Thymus (tissue), 11 donors: Measurements from ENCODE around the gene FAM53B. TPM values are rescaled to one million over a fixed set of nuclear protein-coding genes. Genes with fewer than 3 reads are reported as not detected.
"Not testable (repeated sequence)": the region's sequence is repeated elsewhere in the genome, so short reads cannot be mapped to it uniquely, and the experiment has no call there.

Experiments used
- DNase-seq, 9 donors: peaks; one replicate each; pipeline ENCODE4 v3.0.0-alpha.2; 2013; ENCODE audit warnings: low spot score in 9 of 9, low read depth in 6 of 9, missing footprints in 1 of 9
- H3K27ac ChIP-seq, 2 donors: one replicate each; pipeline ENCODE4 v1.5.1; 2013; ENCODE audit warnings: control low read depth in 1 of 2, low read depth in 1 of 2, low read length in 1 of 2, mild to moderate bottlenecking in 1 of 2, moderate library complexity in 1 of 2
- H3K27me3 ChIP-seq, 2 donors: one replicate each; pipeline ENCODE4 v1.5.1; 2013; ENCODE audit warnings: low read length in 1 of 2; ENCODE audit not compliant: control insufficient read depth in 2 of 2, insufficient read depth in 1 of 2
- H3K36me3 ChIP-seq, 2 donors: one replicate each; pipeline ENCODE4 v1.5.1; 2013; ENCODE audit warnings: low read length in 1 of 2, mild to moderate bottlenecking in 1 of 2, moderate library complexity in 1 of 2; ENCODE audit not compliant: control insufficient read depth in 2 of 2, insufficient read depth in 2 of 2
- H3K4me1 ChIP-seq, 2 donors: one replicate each; pipeline ENCODE4 v1.5.1; 2013; ENCODE audit warnings: low read length in 2 of 2; ENCODE audit not compliant: control insufficient read depth in 2 of 2, insufficient read depth in 2 of 2
- H3K4me3 ChIP-seq, 2 donors: one replicate each; pipeline ENCODE4 v1.5.1; 2013; ENCODE audit warnings: low read length in 2 of 2, control low read depth in 1 of 2, mild to moderate bottlenecking in 1 of 2
- H3K9me3 ChIP-seq, 2 donors: one replicate each; pipeline ENCODE4 v1.5.1; 2013; ENCODE audit warnings: low read length in 1 of 2, mild to moderate bottlenecking in 1 of 2; ENCODE audit not compliant: control insufficient read depth in 2 of 2, insufficient read depth in 1 of 2
- WGBS: extraction: QIAGEN DNeasy Blood & Tissue Kit; methylation state at CpG from one replicate; pipeline ENCODE4 v1.1.7; 2013; 5-methylcytosine and 5-hydroxymethylcytosine counted together
- polyA plus RNA-seq: library from polyadenylated mRNA; stranded (reverse); fragments of 200-250 nt; gene quantifications from one replicate; pipeline ENCODE4 v1.2.3, GENCODE V29; 2013
- total RNA-seq: library from RNA; stranded (reverse); fragments of 120-200 nt; gene quantifications from one replicate; pipeline ENCODE4 v1.2.4, GENCODE V29; 2013
- donor health status: healthy.

Gene FAM53B
- total and polyA plus RNA-seq, 2 donors = 46.2 to 57.6 TPM

GRCh38 chr10:124593431-124593985, 150.7 kb downstream of the FAM53B start:
- Histone ChIP-seq H3K36me3 (peaks cover 0 to 3% of the 10 kb centered on the region in 2 donors), H3K9me3 (peaks cover 0 to 18% of the 10 kb centered on the region in 2 donors), H3K4me1 (peaks cover 29 to 60% of the 10 kb centered on the region in 2 donors), H3K4me3 (no peak overlapping the region), H3K27me3 (no peaks in the 10 kb centered on the region), H3K27ac (no peak overlapping the region)
- DNase-seq = no peak
- 97% methylated on average over 17 of the region's 17 CpGs for WGBS

GRCh38 chr10:124592736-124593430, 151.3 kb downstream of the FAM53B start:
- 97% methylated on average over 26 of the region's 26 CpGs for WGBS
- Histone ChIP-seq H3K36me3 (peaks cover 0 to 3% of the 10 kb centered on the region in 2 donors), H3K4me3 (no peak overlapping the region), H3K27ac (no peak overlapping the region), H3K4me1 (peaks cover 24 to 56% of the 10 kb centered on the region in 2 donors), H3K9me3 (peaks cover 0 to 16% of the 10 kb centered on the region in 2 donors), H3K27me3 (no peaks in the 10 kb centered on the region)
- no peak for DNase-seq

GRCh38 chr10:124592101-124592500, 152.1 kb downstream of the FAM53B start:
- no peak overlapping the region for H3K27ac ChIP-seq
- peaks cover 0 to 14% of the 10 kb centered on the region in 2 donors for H3K9me3 ChIP-seq
- H3K27me3 ChIP-seq = no peaks in the 10 kb centered on the region
- WGBS = 97% methylated on average over 7 of the region's 7 CpGs
- H3K4me1 ChIP-seq = peaks cover 17 to 48% of the 10 kb centered on the region in 2 donors
- H3K36me3 ChIP-seq = peaks cover 0 to 3% of the 10 kb centered on the region in 2 donors
- no peak overlapping the region for H3K4me3 ChIP-seq
- DNase-seq = no peak

DNA sequence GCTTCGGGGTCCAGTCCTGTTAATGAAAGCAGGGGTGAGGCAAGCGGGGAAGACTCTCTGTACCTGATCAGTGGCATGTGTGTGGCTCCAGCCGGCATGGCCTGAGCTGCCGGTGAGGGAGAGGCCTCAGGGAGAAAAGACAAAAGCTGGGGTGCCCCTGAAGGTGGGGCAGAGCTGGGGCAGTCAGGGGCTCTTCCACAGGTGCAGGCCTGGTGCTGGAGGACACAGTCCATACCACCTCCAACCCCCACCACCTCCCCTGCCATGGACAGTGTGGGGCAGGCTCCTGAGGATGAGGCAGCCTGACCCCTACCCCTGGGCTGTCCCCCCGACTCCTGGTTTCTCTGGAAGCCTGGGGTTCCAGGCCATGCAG, 153.1 kb downstream of the FAM53B start:
- Histone ChIP-seq H3K27ac (no peak overlapping the region), H3K27me3 (no peaks in the 10 kb centered on the region), H3K4me1 (peaks cover 9 to 38% of the 10 kb centered on the region in 2 donors), H3K9me3 (peaks cover 0 to 14% of the 10 kb centered on the region in 2 donors), H3K36me3 (peaks cover 0 to 3% of the 10 kb centered on the region in 2 donors), H3K4me3 (no peak overlapping the region)
- WGBS = 93% methylated on average over 5 of the region's 5 CpGs
- no peak for DNase-seq

- H3K4me1 ChIP-seq = peaks cover 9 to 32% of the 10 kb centered on the region in 2 donors
- H3K9me3 ChIP-seq = peaks cover 0 to 14% of the 10 kb centered on the region in 2 donors
- H3K4me3 ChIP-seq = no peak overlapping the region
- no peaks in the 10 kb centered on the region for H3K27me3 ChIP-seq
- H3K27ac ChIP-seq = no peak overlapping the region
- no peak for DNase-seq
- 89% methylated on average over 23 of the region's 23 CpGs for WGBS
- H3K36me3 ChIP-seq = peaks cover 0 to 3% of the 10 kb centered on the region in 2 donors
Observed at GRCh38 chr10:124590216-124591122, 153.7 kb downstream of the FAM53B start.

- H3K36me3 ChIP-seq = peaks cover 0 to 3% of the 10 kb centered on the region in 2 donors
- peaks cover 0 to 7% of the 10 kb centered on the region in 2 donors for H3K9me3 ChIP-seq
- no peak overlapping the region for H3K4me3 ChIP-seq
- no peak for DNase-seq
- peaks cover 7 to 25% of the 10 kb centered on the region in 2 donors for H3K4me1 ChIP-seq
- H3K27ac ChIP-seq = no peak overlapping the region
- 89% methylated on average over 24 of the region's 24 CpGs for WGBS
- H3K27me3 ChIP-seq = no peaks in the 10 kb centered on the region
Observed at GRCh38 chr10:124589491-124590041, 154.6 kb downstream of the FAM53B start.

DNA sequence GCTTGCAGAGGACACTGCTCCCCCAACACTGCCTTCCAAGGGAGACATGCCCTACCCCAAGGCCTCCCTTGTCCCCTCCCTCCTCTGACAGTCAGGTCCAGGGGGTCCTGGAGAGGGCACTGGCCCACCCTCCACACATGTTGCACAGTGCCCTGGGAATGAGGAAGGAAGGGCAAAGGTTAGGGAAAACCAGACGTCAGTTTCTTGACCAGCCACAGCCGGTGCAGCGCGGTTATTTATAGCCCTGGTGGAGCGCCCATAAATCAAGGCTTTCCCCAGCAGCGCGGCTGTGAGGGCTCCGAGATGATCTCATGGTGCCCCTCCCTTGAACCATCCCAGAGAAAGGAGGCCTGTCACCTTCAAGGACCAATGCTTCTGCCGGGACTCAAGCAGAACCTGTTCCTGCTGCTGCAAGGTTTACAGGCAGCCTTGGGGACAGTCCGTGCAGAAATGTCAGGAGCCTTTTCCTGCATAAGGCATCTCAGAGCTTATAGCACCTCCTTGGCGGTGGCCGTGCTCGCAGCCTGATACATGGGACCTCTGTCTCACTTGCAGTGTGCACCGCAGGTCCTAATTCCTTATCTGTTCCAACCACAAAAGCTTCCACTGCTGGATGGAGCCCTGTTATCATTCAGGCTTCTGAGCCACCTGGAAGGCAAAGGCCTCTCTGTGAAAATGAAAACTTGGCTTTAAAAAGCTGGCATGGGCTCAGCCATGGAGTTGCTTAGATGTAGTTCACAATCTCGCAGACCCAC, 155.3 kb downstream of the FAM53B start:
- WGBS = 38% methylated on average over 15 of the region's 15 CpGs
- Histone ChIP-seq H3K4me3 (no peak overlapping the region), H3K27ac (no peak overlapping the region), H3K9me3 (peaks cover 0 to 7% of the 10 kb centered on the region in 2 donors), H3K27me3 (no peaks in the 10 kb centered on the region), H3K4me1 (peaks cover 7 to 25% of the 10 kb centered on the region in 2 donors), H3K36me3 (peaks cover 0 to 3% of the 10 kb centered on the region in 2 donors)
- no peak for DNase-seq

- 98% methylated on average over 6 of the region's 6 CpGs for WGBS
- not testable (repeated sequence) for H3K27ac ChIP-seq, H3K27me3 ChIP-seq, H3K9me3 ChIP-seq, H3K4me3 ChIP-seq, DNase-seq, H3K36me3 ChIP-seq
- H3K4me1 ChIP-seq = peaks cover 7 to 25% of the 10 kb centered on the region in 2 donors
Observed at GRCh38 chr10:124588341-124588735, 155.8 kb downstream of the FAM53B start.
